ENCODE results near the gene ITGB4.

Gene ITGB4

GRCh38 chr17:75689441-75689873, 31.8 kb upstream of the ITGB4 start:
- peaks cover 4 to 47% (median 14%) of the 10 kb centered on the region in 4 experiments for H3K36me3 ChIP-seq (ENCODE audit: control insufficient read depth in 4 of 4, insufficient read depth in 4 of 4, low read length in 3 of 4)
- H3K4me3 ChIP-seq (ENCODE audit: control insufficient read depth in 1 of 7, extremely low read depth in 1 of 7, insufficient read depth in 4 of 7, low read depth in 2 of 7, low read length in 6 of 7), result peak overlapping the region in 2 of 7 experiments; percentile 48 to 51
- H3K27me3 ChIP-seq (replicated peaks in 2 of 5; ENCODE audit: control insufficient read depth in 4 of 5, insufficient read depth in 5 of 5, low read length in 4 of 5), result no peaks in the 10 kb centered on the region
- H3K4me1 ChIP-seq (ENCODE audit: control extremely low read depth in 1 of 4, control insufficient read depth in 4 of 4, insufficient read depth in 4 of 4, low read length in 3 of 4), result peaks cover 15 to 55% (median 43%) of the 10 kb centered on the region in 4 experiments
- 25% methylated on average over 4 of the region's 6 CpGs for WGBS (ENCODE audit: insufficient coverage)
- POLR2A ChIA-PET, result interaction anchor here (1.6 kb wide), 1 partner anchor 18 kb away, joined by 4 read pairs; no protein-coding TSS in a partner anchor
- peak; percentile 40 to 90 (median 84) for DNase-seq
- CTCF ChIA-PET, result interaction anchor here (0.9 to 7.7 kb wide), 7 partner anchors 14 to 60 kb away, joined by 3 to 58 read pairs (median 6); partner anchors contain the start of gene SMIM5
- peak overlapping the region; percentile 55 to 67 for H3K27ac ChIP-seq (ENCODE audit: insufficient read depth in 1 of 2, low read depth in 1 of 2, low read length in 2 of 2, poor library complexity in 1 of 2, severe bottlenecking in 2 of 2)
- no peaks in the 10 kb centered on the region for H3K9me3 ChIP-seq (ENCODE audit: control extremely low read depth in 1 of 5, control insufficient read depth in 4 of 5, insufficient read depth in 2 of 5, low read depth in 1 of 5, low read length in 4 of 5)

GRCh38 chr17:75691371-75691791, 29.9 kb upstream of the ITGB4 start:
- ChIA-PET POLR2A (no interaction called here), CTCF (interaction anchor here (1.2 to 7.7 kb wide), 5 partner anchors 10 to 58 kb away, joined by 3 to 58 read pairs (median 4); no protein-coding TSS in a partner anchor)
- Histone ChIP-seq H3K36me3 (ENCODE audit: control insufficient read depth in 4 of 4, insufficient read depth in 4 of 4, low read length in 3 of 4) (peaks cover 6 to 54% (median 22%) of the 10 kb centered on the region in 4 experiments), H3K9me3 (ENCODE audit: control extremely low read depth in 1 of 5, control insufficient read depth in 4 of 5, insufficient read depth in 2 of 5, low read depth in 1 of 5, low read length in 4 of 5) (no peaks in the 10 kb centered on the region), H3K27me3 (replicated peaks in 2 of 5; ENCODE audit: control insufficient read depth in 4 of 5, insufficient read depth in 5 of 5, low read length in 4 of 5) (no peaks in the 10 kb centered on the region), H3K4me3 (ENCODE audit: control insufficient read depth in 1 of 7, extremely low read depth in 1 of 7, insufficient read depth in 4 of 7, low read depth in 2 of 7, low read length in 6 of 7) (no peak overlapping the region), H3K27ac (ENCODE audit: insufficient read depth in 1 of 2, low read depth in 1 of 2, low read length in 2 of 2, poor library complexity in 1 of 2, severe bottlenecking in 2 of 2) (no peak overlapping the region), H3K4me1 (ENCODE audit: control extremely low read depth in 1 of 4, control insufficient read depth in 4 of 4, insufficient read depth in 4 of 4, low read length in 3 of 4) (peaks cover 15 to 55% (median 43%) of the 10 kb centered on the region in 4 experiments)
- 78% methylated on average over 3 of the region's 5 CpGs for WGBS (ENCODE audit: insufficient coverage)
- peak in 2 of 3 donors; percentile 56 to 71 for DNase-seq

- Histone ChIP-seq H3K27me3 (replicated peaks in 2 of 5; ENCODE audit: control insufficient read depth in 4 of 5, insufficient read depth in 5 of 5, low read length in 4 of 5) (no peaks in the 10 kb centered on the region), H3K4me1 (ENCODE audit: control extremely low read depth in 1 of 4, control insufficient read depth in 4 of 4, insufficient read depth in 4 of 4, low read length in 3 of 4) (peaks cover 15 to 50% (median 43%) of the 10 kb centered on the region in 4 experiments), H3K4me3 (ENCODE audit: control insufficient read depth in 1 of 7, extremely low read depth in 1 of 7, insufficient read depth in 4 of 7, low read depth in 2 of 7, low read length in 6 of 7) (no peak overlapping the region), H3K36me3 (ENCODE audit: control insufficient read depth in 4 of 4, insufficient read depth in 4 of 4, low read length in 3 of 4) (peaks cover 6 to 56% (median 24%) of the 10 kb centered on the region in 4 experiments), H3K27ac (ENCODE audit: insufficient read depth in 1 of 2, low read depth in 1 of 2, low read length in 2 of 2, poor library complexity in 1 of 2, severe bottlenecking in 2 of 2) (no peak overlapping the region), H3K9me3 (ENCODE audit: control extremely low read depth in 1 of 5, control insufficient read depth in 4 of 5, insufficient read depth in 2 of 5, low read depth in 1 of 5, low read length in 4 of 5) (no peaks in the 10 kb centered on the region)
- 88% methylated on average over 10 of the region's 14 CpGs for WGBS (ENCODE audit: insufficient coverage)
- POLR2A ChIA-PET, result no interaction called here
- CTCF ChIA-PET, result interaction anchor here (1.8 to 7.7 kb wide), 4 partner anchors 10 to 57 kb away, joined by 4 to 58 read pairs (median 8); no protein-coding TSS in a partner anchor
- no peak for DNase-seq
Measured at GRCh38 chr17:75691801-75692626, 29.2 kb upstream of the ITGB4 start.

GRCh38 chr17:75692976-75693375, 28.3 kb upstream of the ITGB4 start:
- Histone ChIP-seq H3K27ac (ENCODE audit: insufficient read depth in 1 of 2, low read depth in 1 of 2, low read length in 2 of 2, poor library complexity in 1 of 2, severe bottlenecking in 2 of 2) (no peak overlapping the region), H3K36me3 (ENCODE audit: control insufficient read depth in 4 of 4, insufficient read depth in 4 of 4, low read length in 3 of 4) (peaks cover 12 to 64% (median 29%) of the 10 kb centered on the region in 4 experiments), H3K4me3 (ENCODE audit: control insufficient read depth in 1 of 7, extremely low read depth in 1 of 7, insufficient read depth in 4 of 7, low read depth in 2 of 7, low read length in 6 of 7) (no peak overlapping the region), H3K9me3 (ENCODE audit: control extremely low read depth in 1 of 5, control insufficient read depth in 4 of 5, insufficient read depth in 2 of 5, low read depth in 1 of 5, low read length in 4 of 5) (no peaks in the 10 kb centered on the region), H3K27me3 (replicated peaks in 2 of 5; ENCODE audit: control insufficient read depth in 4 of 5, insufficient read depth in 5 of 5, low read length in 4 of 5) (no peaks in the 10 kb centered on the region), H3K4me1 (ENCODE audit: control extremely low read depth in 1 of 4, control insufficient read depth in 4 of 4, insufficient read depth in 4 of 4, low read length in 3 of 4) (peaks cover 15 to 40% (median 36%) of the 10 kb centered on the region in 4 experiments)
- 95% methylated on average over 13 of the region's 13 CpGs for WGBS (ENCODE audit: insufficient coverage)
- POLR2A ChIA-PET, result no interaction called here
- CTCF ChIA-PET, result interaction anchor here (2.1 to 7.7 kb wide), 2 partner anchors 11 to 56 kb away, joined by 4 to 58 read pairs; no protein-coding TSS in a partner anchor
- no peak for DNase-seq

- WGBS (ENCODE audit: insufficient coverage), result 91% methylated on average over 15 of the region's 19 CpGs
- H3K4me1 ChIP-seq (ENCODE audit: control extremely low read depth in 1 of 4, control insufficient read depth in 4 of 4, insufficient read depth in 4 of 4, low read length in 3 of 4), result peaks cover 7 to 32% (median 27%) of the 10 kb centered on the region in 4 experiments
Measured at GRCh38 chr17:75693500-75694481, 27.5 kb upstream of the ITGB4 start.

GRCh38 chr17:75694536-75694935, 26.7 kb upstream of the ITGB4 start:
- no peak for DNase-seq
- H3K4me3 ChIP-seq (ENCODE audit: control insufficient read depth in 1 of 7, extremely low read depth in 1 of 7, insufficient read depth in 4 of 7, low read depth in 2 of 7, low read length in 6 of 7), result no peak overlapping the region
- WGBS (ENCODE audit: insufficient coverage), result 99% methylated on average over 8 of the region's 14 CpGs
- H3K27me3 ChIP-seq (replicated peaks in 2 of 5; ENCODE audit: control insufficient read depth in 4 of 5, insufficient read depth in 5 of 5, low read length in 4 of 5), result no peaks in the 10 kb centered on the region
- POLR2A ChIA-PET, result no interaction called here
- H3K4me1 ChIP-seq (ENCODE audit: control extremely low read depth in 1 of 4, control insufficient read depth in 4 of 4, insufficient read depth in 4 of 4, low read length in 3 of 4), result peaks cover 6 to 25% (median 20%) of the 10 kb centered on the region in 4 experiments
- CTCF ChIA-PET, result interaction anchor here (1.4 to 1.9 kb wide), 4 partner anchors 11 to 62 kb away, joined by 4 to 13 read pairs (median 4); partner anchors contain the start of gene SMIM5
- H3K36me3 ChIP-seq (ENCODE audit: control insufficient read depth in 4 of 4, insufficient read depth in 4 of 4, low read length in 3 of 4), result peaks cover 13 to 72% (median 33%) of the 10 kb centered on the region in 4 experiments
- no peaks in the 10 kb centered on the region for H3K9me3 ChIP-seq (ENCODE audit: control extremely low read depth in 1 of 5, control insufficient read depth in 4 of 5, insufficient read depth in 2 of 5, low read depth in 1 of 5, low read length in 4 of 5)
- no peak overlapping the region for H3K27ac ChIP-seq (ENCODE audit: insufficient read depth in 1 of 2, low read depth in 1 of 2, low read length in 2 of 2, poor library complexity in 1 of 2, severe bottlenecking in 2 of 2)

More at GRCh38 chr17:75693500-75694481, 27.5 kb upstream of the ITGB4 start:
- peaks cover 13 to 69% (median 31%) of the 10 kb centered on the region in 4 experiments for H3K36me3 ChIP-seq (ENCODE audit: control insufficient read depth in 4 of 4, insufficient read depth in 4 of 4, low read length in 3 of 4)
- H3K27me3 ChIP-seq (replicated peaks in 2 of 5; ENCODE audit: control insufficient read depth in 4 of 5, insufficient read depth in 5 of 5, low read length in 4 of 5), result no peaks in the 10 kb centered on the region
- CTCF ChIA-PET, result interaction anchor here (1.4 to 7.7 kb wide), 4 partner anchors 10 to 61 kb away, joined by 4 to 58 read pairs (median 4); partner anchors contain the start of gene SMIM5
- DNase-seq, result no peak
- H3K4me3 ChIP-seq (ENCODE audit: control insufficient read depth in 1 of 7, extremely low read depth in 1 of 7, insufficient read depth in 4 of 7, low read depth in 2 of 7, low read length in 6 of 7), result no peak overlapping the region
- peak overlapping the region in 1 of 2 experiments; percentile 2 for H3K27ac ChIP-seq (ENCODE audit: insufficient read depth in 1 of 2, low read depth in 1 of 2, low read length in 2 of 2, poor library complexity in 1 of 2, severe bottlenecking in 2 of 2)
- H3K9me3 ChIP-seq (ENCODE audit: control extremely low read depth in 1 of 5, control insufficient read depth in 4 of 5, insufficient read depth in 2 of 5, low read depth in 1 of 5, low read length in 4 of 5), result no peaks in the 10 kb centered on the region
- POLR2A ChIA-PET, result interaction anchor here (0.6 kb wide), 1 partner anchor 150 kb away, joined by 3 read pairs; the partner anchor contains the start of gene UNC13D

All from common myeloid progenitor, CD34-positive (primary cell).